PFSK-1 (cell line): ENCODE measurements around the gene SYVN1.

Experiments
- FOXP2 ChIP-seq: optimal IDR thresholded peaks from 2 replicates; pipeline ENCODE3; 2011; ENCODE audit warnings: borderline replicate concordance, control low read depth, inconsistent platforms; ENCODE audit not compliant: insufficient read depth; ENCODE audit errors: extremely low read length, extremely low read depth
- POLR2AphosphoS5 ChIP-seq: IDR thresholded peaks from 2 replicates; pipeline ENCODE4 v1.6.1; 2012; ENCODE audit warnings: low read depth, mild to moderate bottlenecking, control low read depth, low read length, moderate library complexity
- REST ChIP-seq, 2 experiments: IDR thresholded peaks; 2 replicates each; pipeline versions ENCODE4 v1.6.1 to v1.8.0; 2011 to 2012; ENCODE audit warnings: low read depth in 2 of 2, low read length in 2 of 2, control low read depth in 1 of 2, inconsistent platforms in 1 of 2, mild to moderate bottlenecking in 1 of 2, moderate library complexity in 1 of 2; ENCODE audit not compliant: insufficient read depth in 1 of 2
- SIN3A ChIP-seq: IDR thresholded peaks from 2 replicates; pipeline ENCODE4 v1.6.1; 2012; ENCODE audit warnings: mild to moderate bottlenecking, low read length, moderate library complexity, borderline replicate concordance; ENCODE audit not compliant: insufficient read depth
- TAF1 ChIP-seq: IDR thresholded peaks from 2 replicates; pipeline ENCODE4 v1.6.1; 2012; ENCODE audit warnings: low read length, control low read depth, borderline replicate concordance; ENCODE audit not compliant: insufficient read depth

The SYVN1 gene

GRCh38 chr11:65087827-65088226, 46.5 kb downstream of the SYVN1 start:
- no peak for TF ChIP-seq POLR2AphosphoS5
- TF ChIP-seq FOXP2 = no peak
- TF ChIP-seq SIN3A = no peak
- no peak for TF ChIP-seq TAF1
- no peak for TF ChIP-seq REST (IDR thresholded peaks at IDR 0.05; ENCODE audit: insufficient read depth in 1 of 2, low read depth in 2 of 2, low read length in 2 of 2)

- TF ChIP-seq POLR2AphosphoS5 = no peak
- TF ChIP-seq REST (IDR thresholded peaks at IDR 0.05; ENCODE audit: insufficient read depth in 1 of 2, low read depth in 2 of 2, low read length in 2 of 2) = no peak
- TF ChIP-seq FOXP2 = no peak
- TF ChIP-seq TAF1 = no peak
- no peak for TF ChIP-seq SIN3A
Measured at GRCh38 chr11:65087216-65087615, 47.1 kb downstream of the SYVN1 start.

GRCh38 chr11:65086809-65087208, 47.5 kb downstream of the SYVN1 start:
- TF ChIP-seq POLR2AphosphoS5 = no peak
- TF ChIP-seq SIN3A = no peak
- no peak for TF ChIP-seq TAF1

GRCh38 chr11:65085446-65085845, 48.9 kb downstream of the SYVN1 start:
- TF ChIP-seq POLR2AphosphoS5 (no peak), SIN3A (no peak), FOXP2 (no peak), TAF1 (no peak), REST (IDR thresholded peaks at IDR 0.05; ENCODE audit: insufficient read depth in 1 of 2, low read depth in 2 of 2, low read length in 2 of 2) (no peak)

GRCh38 chr11:65084598-65085375, 49.5 kb downstream of the SYVN1 start:
- TF ChIP-seq POLR2AphosphoS5 = no peak; the same call in 1 of the 2 replicates
- no peak for TF ChIP-seq FOXP2

GRCh38 chr11:65083834-65084597, 50.3 kb downstream of the SYVN1 start, which contains the start of the genes CDCA5 and ZFPL1:
TSS of gene CDCA5 (minus strand) at chr11:65084040. CDS start at chr11:65083978, 62 bp downstream.
TSS of gene ZFPL1 (plus strand) at chr11:65084222. CDS start at chr11:65084699, 477 bp downstream.
- TF ChIP-seq REST (IDR thresholded peaks at IDR 0.05; ENCODE audit: insufficient read depth in 1 of 2, low read depth in 2 of 2, low read length in 2 of 2) = 0 out of 4 replicates have a peak, but pooled peaks of 1 of the 2 experiments have one; percentile 38
- TF ChIP-seq FOXP2 = peak; percentile 88
- TF ChIP-seq TAF1 = peak; percentile 67; the same call in 1 of the 2 replicates
- TF ChIP-seq SIN3A = 0 out of 2 replicates have a peak, but pooled peaks have one; percentile 70
- peak; percentile 66 for TF ChIP-seq POLR2AphosphoS5
